Heart right ventricle (tissue), 16 donors: ENCODE data around the gene TLL2. TPM values are rescaled to one million over a fixed set of nuclear protein-coding genes. Genes with fewer than 3 reads are reported as not detected.
A peak's percentile ranks its signal among the peaks of the same experiment; 100 is the strongest.

Source experiments
- ATAC-seq, 8 donors: fragments of 200-7000 bp; cut with Tn5 transposase; one replicate each; pipeline ENCODE4 v1.9.1; 2020; ENCODE audit warnings: mild to moderate bottlenecking in 8 of 8, moderate library complexity in 8 of 8, moderate number of reproducible peaks in 1 of 8
- DNase-seq, 2 donors: peaks; one replicate each; pipeline ENCODE4 v3.0.0-alpha.2; 2020
- H3K27ac ChIP-seq, 10 donors: fragments of 200-600 bp; sonication (generic) in 2 of 10; one replicate each; pipeline versions ENCODE4 v1.5.0 to v1.8.0; 2020 to 2022; ENCODE audit warnings: mild to moderate bottlenecking in 3 of 10
- H3K27me3 ChIP-seq, 7 donors: fragments of 200-600 bp; one replicate each; pipeline ENCODE4 v1.8.0; 2021 to 2022; ENCODE audit warnings: mild to moderate bottlenecking in 2 of 7
- H3K36me3 ChIP-seq, 9 donors: fragments of 200-600 bp; sonication (generic) in 1 of 9; one replicate each; pipeline versions ENCODE4 v1.5.0 to v1.8.0; 2020 to 2022; ENCODE audit warnings: mild to moderate bottlenecking in 2 of 9
- H3K4me1 ChIP-seq, 9 donors: fragments of 200-600 bp; sonication (generic) in 1 of 9; one replicate each; pipeline versions ENCODE4 v1.5.0 to v1.8.0; 2020 to 2022; ENCODE audit warnings: mild to moderate bottlenecking in 4 of 9
- H3K4me3 ChIP-seq, 10 donors: fragments of 200-600 bp; sonication (generic) in 2 of 10; one replicate each; pipeline versions ENCODE4 v1.5.0 to v1.8.0; 2020 to 2022; ENCODE audit warnings: mild to moderate bottlenecking in 7 of 10, moderate library complexity in 2 of 10
- H3K9me3 ChIP-seq, 11 donors: fragments of 200-600 bp in 10 of 11; sonication (generic) in 2 of 11; one replicate each; pipeline versions ENCODE4 v1.5.0 to v1.8.0; 2013 to 2022; ENCODE audit warnings: mild to moderate bottlenecking in 2 of 11, control low read depth in 1 of 11, moderate library complexity in 1 of 11
- CTCF ChIP-seq, 9 donors: fragments of 200-600 bp; sonication (generic) in 2 of 9; IDR thresholded peaks; one replicate each; pipeline versions ENCODE4 v1.5.0 to v1.8.0; 2021 to 2022; ENCODE audit warnings: antibody characterized with exemption in 9 of 9, mild to moderate bottlenecking in 5 of 9, moderate library complexity in 1 of 9
- WGBS, 2 donors: extraction: QIAGEN DNeasy Blood & Tissue Kit; methylation state at CpG; one replicate each; pipeline ENCODE4 v1.1.7; 2013; ENCODE audit warnings: inconsistent platforms in 1 of 2; 5-methylcytosine and 5-hydroxymethylcytosine counted together
- intact Hi-C, 10 donors: fragments of 100-400 bp; cut with DNase I; formaldehyde crosslinking; loops; one replicate each; pipeline versions ENCODE4 v1.11.1 to v1.14.2; 2022
- polyA plus RNA-seq, 2 donors: library from polyadenylated mRNA; stranded (reverse); fragments of 200-250 nt; gene quantifications; one replicate each; pipeline ENCODE4 v1.2.3, GENCODE V29; 2013
- total RNA-seq, 10 donors: library from RNA; stranded (reverse); fragmentation: NEBNext Ultra II Directional in 3 of 10; extraction: Animal tissue kit (Norgen Biotek cat#: 25700) in 3 of 10; gene quantifications; one replicate each; pipeline versions ENCODE4 v1.2.1 to v1.2.4, GENCODE V29; 2021 to 2023
- donor health status: Arrhythmogenic right ventricular cardiomyopathy.
- donor health status: ischemic (EF 13 %, LVEDD 7.1; RV severe dilation, severe dysfunction).
- donor health status: healthy with polysubstance abuse.
- donor health status: DM: no; HTN: yes; CAD: no.
- donor health status: DM: no; HTN: no; CAD: no.
- donor health status: ischemic (EF 25% LVEDD 6.9; RV normal size, moderate dysfunction).
- donor health status: ischemic (EF 25% LVEDD 5.7; RV mildly dilated, moderate dysfunction).
- donor health status: healthy.
- donor health status: DM: yes; HTN: yes; CAD: no.
- donor health status: Ischemic cardiomyopathy.
- donor health status: ischemic (EF 35%, LVEDD 5.7; RV mildly dilated, moderate dysfunction).
- donor health status: nonischemic (EF 11% LVEDD 7.7; RV severe dilation, severe dysfunction).
- donor health status: DM: yes; HTN: yes; CAD: no.
- donor health status: PGD.
- donor health status: ischemic (EF 29% LVEDD 5.4; RV normal size, mild dysfunction).
- donor health status: nonischemic (EF 23%, LVEDD 6.1; RV moderate dilation, normal function).

TLL2 gene
- total and polyA plus RNA-seq, 12 donors = 2.3 to 9.2 (median 6.9) TPM

- peak overlapping the region in 5 of 10 donors; percentile 20 to 67 (median 51) for H3K27ac ChIP-seq
- WGBS, 2 donors = 47 to 50% methylated on average over 7 of the region's 7 CpGs
- no peak for TF ChIP-seq CTCF (IDR thresholded peaks at IDR 0.05)
- peak; percentile 75 to 79 for DNase-seq
- peaks cover 0 to 4% (median 0%) of the 10 kb centered on the region in 7 donors for H3K27me3 ChIP-seq
- peaks cover 0 to 15% (median 8%) of the 10 kb centered on the region in 9 donors for H3K4me1 ChIP-seq
- peaks cover 0 to 9% (median 0%) of the 10 kb centered on the region in 9 donors for H3K36me3 ChIP-seq
- peak; percentile 91 to 98 (median 94) for ATAC-seq
- no peak overlapping the region for H3K4me3 ChIP-seq
- H3K9me3 ChIP-seq = no peaks in the 10 kb centered on the region
- intact Hi-C loops = loop anchor here in 6 of 10 donors (10.0 kb wide), 4 partner anchors 164 to 634 kb away; no protein-coding TSS in a partner anchor
Observed at GRCh38 chr10:96390460-96390864, 123.3 kb downstream of the TLL2 start.

- intact Hi-C loops = loop anchor here in 6 of 10 donors (10.0 kb wide), 4 partner anchors 165 to 635 kb away; no protein-coding TSS in a partner anchor
- no peak overlapping the region for H3K4me3 ChIP-seq
- no peak for TF ChIP-seq CTCF (IDR thresholded peaks at IDR 0.05)
- H3K27ac ChIP-seq = peak overlapping the region in 7 of 10 donors; percentile 1 to 67 (median 47)
- 76% methylated on average over 5 of the region's 5 CpGs for WGBS, 2 donors
- no peaks in the 10 kb centered on the region for H3K9me3 ChIP-seq
- H3K36me3 ChIP-seq = peaks cover 0 to 5% (median 0%) of the 10 kb centered on the region in 9 donors
- DNase-seq (no peak), ATAC-seq (peak in 3 of 8 donors; percentile 13 to 32 (median 24))
- H3K27me3 ChIP-seq = peaks cover 0 to 4% (median 0%) of the 10 kb centered on the region in 7 donors
- H3K4me1 ChIP-seq = peaks cover 0 to 15% (median 8%) of the 10 kb centered on the region in 9 donors
Observed at GRCh38 chr10:96389785-96390184, 123.9 kb downstream of the TLL2 start.

- 74 to 80% methylated on average over 7 of the region's 7 CpGs for WGBS, 2 donors
- Histone ChIP-seq H3K27me3 (peaks cover 0 to 7% (median 0%) of the 10 kb centered on the region in 7 donors), H3K9me3 (no peaks in the 10 kb centered on the region), H3K27ac (no peak overlapping the region), H3K4me3 (no peak overlapping the region), H3K4me1 (peaks cover 0 to 15% (median 8%) of the 10 kb centered on the region in 9 donors), H3K36me3 (no peaks in the 10 kb centered on the region)
- TF ChIP-seq CTCF (IDR thresholded peaks at IDR 0.05) = no peak
- intact Hi-C loops = no loop called here
- DNase-seq (no peak), ATAC-seq (no peak)
Observed at GRCh38 chr10:96387601-96388000, 126.1 kb downstream of the TLL2 start.

GRCh38 chr10:96387161-96387560 lies 126.6 kb downstream of the TLL2 start:
- intact Hi-C loops = no loop called here
- Histone ChIP-seq H3K27ac (no peak overlapping the region), H3K4me1 (peaks cover 0 to 15% (median 8%) of the 10 kb centered on the region in 9 donors), H3K9me3 (no peaks in the 10 kb centered on the region), H3K4me3 (no peak overlapping the region), H3K36me3 (no peaks in the 10 kb centered on the region), H3K27me3 (peaks cover 0 to 7% (median 0%) of the 10 kb centered on the region in 7 donors)
- DNase-seq (no peak), ATAC-seq (no peak)
- WGBS, 2 donors = 75 to 76% methylated on average over 2 of the region's 2 CpGs
- no peak for TF ChIP-seq CTCF (IDR thresholded peaks at IDR 0.05)
